Neuronal stem cell (in vitro differentiated cells): Measurements from ENCODE around the gene SMYD3.

Experiments
- DNase-seq: peaks from one replicate; pipeline ENCODE4 v3.0.0-alpha.2; 2013; ENCODE audit warnings: low spot score
- H2AFZ ChIP-seq: one replicate; pipeline ENCODE4 v1.6.1; 2013; ENCODE audit warnings: mild to moderate bottlenecking, low read length, inconsistent platforms
- H2AK5ac ChIP-seq: 2 replicates; pipeline ENCODE4 v1.6.1; 2013; ENCODE audit warnings: low read depth, mild to moderate bottlenecking, inconsistent platforms, low read length, moderate library complexity, mixed read lengths
- H2BK120ac ChIP-seq: 2 replicates; pipeline ENCODE4 v1.6.1; 2013; ENCODE audit warnings: low read depth, mild to moderate bottlenecking, inconsistent platforms, low read length, moderate library complexity, mixed read lengths
- H2BK12ac ChIP-seq: one replicate; pipeline ENCODE4 v1.6.1; 2013; ENCODE audit warnings: low read length, inconsistent platforms
- H2BK15ac ChIP-seq: 2 replicates; pipeline ENCODE4 v1.6.1; 2013; ENCODE audit warnings: mild to moderate bottlenecking, low read length, inconsistent platforms, mixed read lengths
- H2BK5ac ChIP-seq: one replicate; pipeline ENCODE4 v1.6.1; 2013; ENCODE audit warnings: inconsistent platforms, mild to moderate bottlenecking, low read length, moderate library complexity
- H3K14ac ChIP-seq: one replicate; pipeline ENCODE4 v1.6.1; 2013; ENCODE audit warnings: low read length, inconsistent platforms
- H3K18ac ChIP-seq: 2 replicates; pipeline ENCODE4 v1.6.1; 2013; ENCODE audit warnings: low read length, inconsistent platforms
- H3K23ac ChIP-seq: 2 replicates; pipeline ENCODE4 v1.6.1; 2013; ENCODE audit warnings: low read depth, mild to moderate bottlenecking, mixed read lengths, low read length, inconsistent platforms; ENCODE audit not compliant: poor library complexity
- H3K27ac ChIP-seq: replicated peaks from 3 replicates; pipeline ENCODE4 v1.5.1; 2013; ENCODE audit warnings: low read length, inconsistent platforms
- H3K27me3 ChIP-seq, 3 experiments: 2 replicates each; pipeline ENCODE4 v1.6.1; 2013; ENCODE audit warnings: low read length in 3 of 3, mild to moderate bottlenecking in 2 of 3, inconsistent platforms in 1 of 3, low read depth in 1 of 3, mixed read lengths in 1 of 3, moderate library complexity in 1 of 3; ENCODE audit not compliant: control insufficient read depth in 3 of 3, insufficient read depth in 3 of 3
- H3K36me3 ChIP-seq, 2 donors: replicated peaks in 1 of 2; 2 replicates each; pipeline ENCODE4 v1.6.1; 2013; ENCODE audit warnings: low read length in 2 of 2; ENCODE audit not compliant: control insufficient read depth in 2 of 2, insufficient read depth in 2 of 2
- H3K4ac ChIP-seq: 2 replicates; pipeline ENCODE4 v1.6.1; 2013; ENCODE audit warnings: inconsistent platforms, mild to moderate bottlenecking, low read length, moderate library complexity
- H3K4me1 ChIP-seq, 2 donors: 1 replicate in 1 of 2; 2 replicates in 1 of 2; pipeline ENCODE4 v1.6.1; 2013; ENCODE audit warnings: low read length in 2 of 2, low read depth in 1 of 2; ENCODE audit not compliant: control insufficient read depth in 2 of 2, insufficient read depth in 1 of 2
- H3K4me2 ChIP-seq: one replicate; pipeline ENCODE4 v1.6.1; 2013; ENCODE audit warnings: mild to moderate bottlenecking, low read length, inconsistent platforms; ENCODE audit not compliant: insufficient read depth, poor library complexity, severe bottlenecking
- H3K4me3 ChIP-seq, 2 donors: 2 replicates each; pipeline ENCODE4 v1.5.1; 2013; ENCODE audit warnings: low read length in 2 of 2, mild to moderate bottlenecking in 2 of 2, inconsistent platforms in 1 of 2, moderate library complexity in 1 of 2
- H3K79me1 ChIP-seq: one replicate; pipeline ENCODE4 v1.6.1; 2013; ENCODE audit warnings: low read depth, mild to moderate bottlenecking, inconsistent platforms, low read length, moderate library complexity
- H3K9ac ChIP-seq: one replicate; pipeline ENCODE4 v1.6.1; 2013; ENCODE audit warnings: mild to moderate bottlenecking, low read depth, low read length, inconsistent platforms; ENCODE audit not compliant: poor library complexity
- H3K9me3 ChIP-seq, 2 donors: replicated peaks in 1 of 2; 2 replicates each; pipeline versions ENCODE3 to v1.6.1; 2013; ENCODE audit warnings: low read length in 2 of 2, mild to moderate bottlenecking in 2 of 2, inconsistent platforms in 1 of 2, low read depth in 1 of 2, mixed read lengths in 1 of 2, moderate library complexity in 1 of 2; ENCODE audit not compliant: control insufficient read depth in 2 of 2, insufficient read depth in 1 of 2
- H4K8ac ChIP-seq: one replicate; pipeline ENCODE4 v1.6.1; 2013; ENCODE audit warnings: low read depth, mild to moderate bottlenecking, inconsistent platforms, low read length, moderate library complexity
- H4K91ac ChIP-seq: one replicate; pipeline ENCODE4 v1.6.1; 2013; ENCODE audit warnings: low read length, low read depth, mild to moderate bottlenecking, inconsistent platforms; ENCODE audit not compliant: poor library complexity
- WGBS, 2 donors: extraction: QIAGEN DNeasy Blood & Tissue Kit; methylation state at CpG; one replicate each; pipeline ENCODE4 v1.1.7; 2013; ENCODE audit warnings: missing lambda C conversion rate in 2 of 2, mixed read lengths in 1 of 2; ENCODE audit not compliant: insufficient read length in 2 of 2, insufficient replicate concordance in 1 of 2; ENCODE audit errors: extremely low coverage in 2 of 2; 5-methylcytosine and 5-hydroxymethylcytosine counted together

SMYD3 gene

GRCh38 chr1:246151796-246152434 is 355.2 kb downstream of the SMYD3 start:
- no peak overlapping the region for H3K27ac ChIP-seq
- no peak for DNase-seq

GRCh38 chr1:246149543-246149942 is 357.5 kb downstream of the SMYD3 start:
- no peak overlapping the region for H3K9ac ChIP-seq
- DNase-seq: no peak
- no peak overlapping the region for H3K4ac ChIP-seq
- H3K27me3 ChIP-seq: no peaks in the 10 kb centered on the region
- H4K8ac ChIP-seq: no peak overlapping the region
- H2AK5ac ChIP-seq: no peak overlapping the region
- H4K91ac ChIP-seq: no peak overlapping the region
- no peak overlapping the region for H3K27ac ChIP-seq
- no peak overlapping the region for H3K4me3 ChIP-seq
- H3K9me3 ChIP-seq: peaks cover 0 to 8% of the 10 kb centered on the region in 2 donors
- no CpG with 5 or more reads among the region's 2 CpGs for WGBS, 2 donors
- H3K23ac ChIP-seq: no peak overlapping the region
- H3K79me1 ChIP-seq: no peaks in the 10 kb centered on the region
- H2BK15ac ChIP-seq: no peak overlapping the region
- H3K18ac ChIP-seq: no peak overlapping the region
- H2AFZ ChIP-seq: no peak overlapping the region
- no peak overlapping the region for H2BK5ac ChIP-seq
- H2BK120ac ChIP-seq: no peak overlapping the region
- no peak overlapping the region for H3K4me2 ChIP-seq
- H3K14ac ChIP-seq: no peak overlapping the region
- no peaks in the 10 kb centered on the region for H3K4me1 ChIP-seq
- no peaks in the 10 kb centered on the region for H3K36me3 ChIP-seq
- H2BK12ac ChIP-seq: no peak overlapping the region

More at GRCh38 chr1:246151796-246152434, 355.2 kb downstream of the SMYD3 start:
- no peak overlapping the region for H3K18ac ChIP-seq
- H2AK5ac ChIP-seq: no peak overlapping the region
- H3K4me3 ChIP-seq: no peak overlapping the region
- no peak overlapping the region for H2BK120ac ChIP-seq
- WGBS, 2 donors: no CpG with 5 or more reads among the region's 6 CpGs
- H3K4me2 ChIP-seq: no peak overlapping the region
- H2BK15ac ChIP-seq: no peak overlapping the region
- no peak overlapping the region for H3K4ac ChIP-seq
- H3K27me3 ChIP-seq: no peaks in the 10 kb centered on the region
- H2BK12ac ChIP-seq: no peak overlapping the region
- H3K79me1 ChIP-seq: no peaks in the 10 kb centered on the region
- H2AFZ ChIP-seq: peak overlapping the region; percentile 75
- no peak overlapping the region for H3K14ac ChIP-seq
- H3K23ac ChIP-seq: no peak overlapping the region
- no peak overlapping the region for H4K8ac ChIP-seq
- peaks cover 0 to 2% of the 10 kb centered on the region in 2 donors for H3K4me1 ChIP-seq
- H3K9ac ChIP-seq: no peak overlapping the region
- H2BK5ac ChIP-seq: no peak overlapping the region
- peaks cover 0 to 8% of the 10 kb centered on the region in 2 donors for H3K9me3 ChIP-seq
- no peaks in the 10 kb centered on the region for H3K36me3 ChIP-seq
- no peak overlapping the region for H4K91ac ChIP-seq

- H3K27me3 ChIP-seq: no peaks in the 10 kb centered on the region
- H4K8ac ChIP-seq: no peak overlapping the region
- no peak overlapping the region for H2BK5ac ChIP-seq
- H2BK15ac ChIP-seq: no peak overlapping the region
- H3K9me3 ChIP-seq: peaks cover 0 to 8% of the 10 kb centered on the region in 2 donors
- H3K4me3 ChIP-seq: no peak overlapping the region
- no peak overlapping the region for H2BK120ac ChIP-seq
- H3K27ac ChIP-seq: no peak overlapping the region
- H2BK12ac ChIP-seq: no peak overlapping the region
- no peak overlapping the region for H3K4ac ChIP-seq
- no peak overlapping the region for H2AFZ ChIP-seq
- peak overlapping the region; percentile 51 for H2AK5ac ChIP-seq
- H3K4me2 ChIP-seq: no peak overlapping the region
- DNase-seq: no peak
- H3K9ac ChIP-seq: no peak overlapping the region
- no CpG with 5 or more reads among the region's 29 CpGs for WGBS, 2 donors
- H3K79me1 ChIP-seq: no peaks in the 10 kb centered on the region
- H4K91ac ChIP-seq: no peak overlapping the region
- H3K14ac ChIP-seq: no peak overlapping the region
- no peaks in the 10 kb centered on the region for H3K4me1 ChIP-seq
- H3K36me3 ChIP-seq: no peaks in the 10 kb centered on the region
- no peak overlapping the region for H3K23ac ChIP-seq
- peak overlapping the region; percentile 81 for H3K18ac ChIP-seq
Observed at GRCh38 chr1:246147524-246148461, 359.3 kb downstream of the SMYD3 start.
